ENCODE measurements around the gene TSHZ3. TPM values are rescaled to one million over a fixed set of nuclear protein-coding genes. Genes with fewer than 3 reads are reported as not detected.

TSHZ3 gene
- total RNA-seq, 1 donor from 2014 or later = 17.0 TPM

DNA sequence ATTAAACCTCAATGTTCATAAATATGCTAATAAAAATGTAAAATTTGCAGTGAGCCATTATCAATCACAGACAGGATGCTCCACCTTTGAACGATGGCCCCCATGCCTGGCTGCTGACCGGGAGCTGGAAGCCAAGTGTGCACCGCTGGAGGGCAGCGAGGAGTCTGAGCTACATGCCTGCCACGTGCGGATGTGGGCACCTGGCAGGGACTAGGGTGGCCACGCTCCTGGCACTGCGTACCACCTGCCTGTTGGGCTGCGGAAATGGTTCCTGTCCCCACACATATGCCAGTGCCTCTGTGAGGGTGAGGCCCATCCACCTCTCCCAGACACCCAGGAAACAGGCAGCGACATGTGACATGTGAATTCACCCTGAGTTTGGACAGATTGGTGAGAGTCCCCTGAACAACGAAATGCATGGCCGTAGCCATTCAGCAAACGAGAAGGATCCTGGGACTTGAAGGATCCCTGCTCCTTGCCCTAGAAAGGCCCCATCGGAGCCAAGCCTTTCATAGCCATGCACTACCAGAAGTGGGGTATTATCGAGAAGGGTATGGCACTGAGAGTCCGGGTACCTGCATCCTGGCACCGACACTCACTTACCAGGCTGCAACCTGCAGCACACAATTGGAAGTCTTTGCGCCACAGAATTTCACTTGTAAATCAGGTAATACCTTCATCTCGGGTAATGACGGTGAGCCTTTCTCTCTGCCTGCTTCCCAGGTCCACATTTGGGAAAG lies 35.8 kb downstream of the TSHZ3 start:
- no peaks in the 10 kb centered on the region for H3K27me3 Mint-ChIP-seq (ENCODE audit: low read depth)
- no peak for DNase-seq (ENCODE audit: low spot score)
- H3K4me3 Mint-ChIP-seq (ENCODE audit: unreplicated experiment) = no peak overlapping the region
- H3K36me3 Mint-ChIP-seq (ENCODE audit: low read depth) = no peaks in the 10 kb centered on the region
- H3K27ac Mint-ChIP-seq (ENCODE audit: unreplicated experiment) = no peak overlapping the region
- peaks cover 36% of the 10 kb centered on the region for H3K4me1 Mint-ChIP-seq (ENCODE audit: low read depth)
- no peaks in the 10 kb centered on the region for H3K9me3 Mint-ChIP-seq (ENCODE audit: low read depth)
- TF ChIP-seq, protein P1, sequence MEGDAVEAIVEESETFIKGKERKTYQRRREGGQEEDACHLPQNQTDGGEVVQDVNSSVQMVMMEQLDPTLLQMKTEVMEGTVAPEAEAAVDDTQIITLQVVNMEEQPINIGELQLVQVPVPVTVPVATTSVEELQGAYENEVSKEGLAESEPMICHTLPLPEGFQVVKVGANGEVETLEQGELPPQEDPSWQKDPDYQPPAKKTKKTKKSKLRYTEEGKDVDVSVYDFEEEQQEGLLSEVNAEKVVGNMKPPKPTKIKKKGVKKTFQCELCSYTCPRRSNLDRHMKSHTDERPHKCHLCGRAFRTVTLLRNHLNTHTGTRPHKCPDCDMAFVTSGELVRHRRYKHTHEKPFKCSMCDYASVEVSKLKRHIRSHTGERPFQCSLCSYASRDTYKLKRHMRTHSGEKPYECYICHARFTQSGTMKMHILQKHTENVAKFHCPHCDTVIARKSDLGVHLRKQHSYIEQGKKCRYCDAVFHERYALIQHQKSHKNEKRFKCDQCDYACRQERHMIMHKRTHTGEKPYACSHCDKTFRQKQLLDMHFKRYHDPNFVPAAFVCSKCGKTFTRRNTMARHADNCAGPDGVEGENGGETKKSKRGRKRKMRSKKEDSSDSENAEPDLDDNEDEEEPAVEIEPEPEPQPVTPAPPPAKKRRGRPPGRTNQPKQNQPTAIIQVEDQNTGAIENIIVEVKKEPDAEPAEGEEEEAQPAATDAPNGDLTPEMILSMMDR (IDR thresholded peaks at IDR 0.05) = no peak

DNA sequence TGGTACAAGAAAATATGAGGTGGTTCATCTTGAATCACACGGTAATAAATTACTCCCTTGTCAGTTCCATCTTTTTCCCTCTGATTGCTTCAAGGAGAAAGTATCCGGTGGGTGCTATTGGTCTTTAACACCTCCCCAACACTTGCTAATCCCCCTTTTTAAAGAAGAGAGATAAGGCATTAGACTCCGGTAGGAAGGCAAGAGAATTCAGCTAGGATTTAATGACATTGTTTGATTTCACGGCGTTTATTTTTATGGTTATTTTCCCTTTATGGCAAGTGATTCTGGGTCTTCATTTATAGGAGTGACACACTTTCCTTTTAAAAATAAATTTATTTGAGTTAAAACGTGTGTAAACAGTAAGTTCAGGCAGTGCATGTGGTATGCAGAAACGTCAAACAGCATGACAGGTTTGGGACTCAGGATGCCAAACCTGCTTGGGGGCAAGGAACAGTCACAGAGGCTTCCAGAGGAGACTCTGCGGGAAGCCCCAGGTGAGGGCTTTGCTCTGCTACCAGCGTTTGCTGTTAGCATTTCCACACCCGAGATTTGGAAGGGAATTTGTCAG lies 36.5 kb downstream of the TSHZ3 start:
- DNase-seq (ENCODE audit: low spot score) = no peak
- H3K27ac Mint-ChIP-seq (ENCODE audit: unreplicated experiment) = no peak overlapping the region
- no peaks in the 10 kb centered on the region for H3K27me3 Mint-ChIP-seq (ENCODE audit: low read depth)
- no peaks in the 10 kb centered on the region for H3K9me3 Mint-ChIP-seq (ENCODE audit: low read depth)
- TF ChIP-seq, protein P1 (IDR thresholded peaks at IDR 0.05) = no peak
- H3K36me3 Mint-ChIP-seq (ENCODE audit: low read depth) = peaks cover 2% of the 10 kb centered on the region
- peaks cover 36% of the 10 kb centered on the region for H3K4me1 Mint-ChIP-seq (ENCODE audit: low read depth)
- no peak overlapping the region for H3K4me3 Mint-ChIP-seq (ENCODE audit: unreplicated experiment)

GRCh38 chr19:31312009-31312676 lies 37.1 kb downstream of the TSHZ3 start:
- Mint-ChIP-seq H3K4me3 (ENCODE audit: unreplicated experiment) (no peak overlapping the region), H3K36me3 (ENCODE audit: low read depth) (peaks cover 2% of the 10 kb centered on the region), H3K9me3 (ENCODE audit: low read depth) (no peaks in the 10 kb centered on the region), H3K4me1 (ENCODE audit: low read depth) (peaks cover 36% of the 10 kb centered on the region), H3K27me3 (ENCODE audit: low read depth) (no peaks in the 10 kb centered on the region), H3K27ac (ENCODE audit: unreplicated experiment) (peak overlapping the region; percentile 41)
- no peak for DNase-seq (ENCODE audit: low spot score)
- TF ChIP-seq, protein P1 (IDR thresholded peaks at IDR 0.05) = no peak

DNA sequence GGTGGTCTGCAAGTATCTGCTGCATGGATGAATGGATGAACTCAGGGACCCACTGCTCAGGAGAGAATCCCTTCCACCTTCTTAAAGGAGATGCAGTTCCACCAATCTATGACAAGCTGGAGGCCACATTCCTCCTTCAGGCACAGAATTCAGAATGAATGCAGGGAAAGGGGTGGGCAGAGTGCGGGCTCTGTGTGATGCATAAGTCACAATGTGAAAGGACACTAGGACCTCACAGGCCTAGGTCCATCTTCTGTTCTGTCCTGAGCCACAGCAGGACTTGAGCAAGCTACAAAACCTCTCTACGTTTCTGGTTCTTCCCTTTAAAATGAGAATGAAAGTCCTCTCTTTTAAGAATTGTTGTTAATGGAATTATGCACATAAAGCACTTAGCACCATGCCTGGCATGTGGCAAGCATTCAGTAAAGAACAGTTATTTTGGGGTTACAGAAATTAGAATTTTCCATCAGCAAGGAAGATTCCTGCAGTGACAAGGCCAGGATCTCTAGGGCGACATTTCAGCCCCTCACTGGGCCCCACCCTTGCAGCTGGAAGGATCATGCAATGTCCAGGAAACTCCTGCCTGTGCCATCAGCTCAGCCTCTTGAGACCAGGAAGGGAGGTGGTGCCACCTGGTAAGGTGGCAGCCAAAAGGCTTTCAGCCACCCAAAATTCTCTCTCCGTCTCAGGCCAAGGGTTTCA lies 38.7 kb downstream of the TSHZ3 start:
- H3K27me3 Mint-ChIP-seq (ENCODE audit: low read depth) = no peaks in the 10 kb centered on the region
- H3K36me3 Mint-ChIP-seq (ENCODE audit: low read depth) = peaks cover 2% of the 10 kb centered on the region
- H3K4me1 Mint-ChIP-seq (ENCODE audit: low read depth) = peaks cover 25% of the 10 kb centered on the region
- no peak for DNase-seq (ENCODE audit: low spot score)
- no peaks in the 10 kb centered on the region for H3K9me3 Mint-ChIP-seq (ENCODE audit: low read depth)
- no peak overlapping the region for H3K4me3 Mint-ChIP-seq (ENCODE audit: unreplicated experiment)
- TF ChIP-seq, protein P1 (IDR thresholded peaks at IDR 0.05) = no peak
- no peak overlapping the region for H3K27ac Mint-ChIP-seq (ENCODE audit: unreplicated experiment)

DNA sequence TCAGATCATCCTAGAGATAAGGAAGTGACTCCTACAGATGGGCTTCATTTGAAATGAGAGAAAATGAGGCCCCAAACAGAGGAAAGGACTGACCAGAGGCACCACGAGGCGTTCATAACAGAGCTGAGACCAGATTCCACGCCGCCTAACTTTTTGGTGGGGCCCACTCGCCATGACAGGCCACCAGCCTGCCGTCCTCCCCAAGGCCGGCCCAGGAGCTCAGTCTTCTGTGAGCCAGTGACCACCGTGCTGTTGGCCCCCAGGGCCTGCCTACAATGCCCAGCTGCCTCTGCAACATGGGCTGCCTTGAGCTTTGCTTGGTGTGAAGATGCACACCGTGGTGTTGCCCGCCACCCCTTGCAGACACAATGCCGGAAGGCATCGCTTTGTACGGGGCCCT lies 40.5 kb downstream of the TSHZ3 start:
- H3K9me3 Mint-ChIP-seq (ENCODE audit: low read depth) = no peaks in the 10 kb centered on the region
- no peaks in the 10 kb centered on the region for H3K27me3 Mint-ChIP-seq (ENCODE audit: low read depth)
- H3K27ac Mint-ChIP-seq (ENCODE audit: unreplicated experiment) = no peak overlapping the region
- no peak overlapping the region for H3K4me3 Mint-ChIP-seq (ENCODE audit: unreplicated experiment)
- no peak for DNase-seq (ENCODE audit: low spot score)
- TF ChIP-seq, protein P1 (IDR thresholded peaks at IDR 0.05) = no peak
- H3K36me3 Mint-ChIP-seq (ENCODE audit: low read depth) = peaks cover 2% of the 10 kb centered on the region
- H3K4me1 Mint-ChIP-seq (ENCODE audit: low read depth) = peaks cover 19% of the 10 kb centered on the region

Measured in chondrocyte (in vitro differentiated cells).